Measurements from ENCODE around the gene CEP250. TPM values are rescaled to one million over a fixed set of nuclear protein-coding genes. Genes with fewer than 3 reads are reported as not detected.
"Not testable (repeated sequence)": the region's sequence is repeated elsewhere in the genome, so short reads cannot be mapped to it uniquely, and the experiment has no call there.

CEP250 gene
- polyA plus RNA-seq, 1 experiment, result 7.9 TPM

DNA sequence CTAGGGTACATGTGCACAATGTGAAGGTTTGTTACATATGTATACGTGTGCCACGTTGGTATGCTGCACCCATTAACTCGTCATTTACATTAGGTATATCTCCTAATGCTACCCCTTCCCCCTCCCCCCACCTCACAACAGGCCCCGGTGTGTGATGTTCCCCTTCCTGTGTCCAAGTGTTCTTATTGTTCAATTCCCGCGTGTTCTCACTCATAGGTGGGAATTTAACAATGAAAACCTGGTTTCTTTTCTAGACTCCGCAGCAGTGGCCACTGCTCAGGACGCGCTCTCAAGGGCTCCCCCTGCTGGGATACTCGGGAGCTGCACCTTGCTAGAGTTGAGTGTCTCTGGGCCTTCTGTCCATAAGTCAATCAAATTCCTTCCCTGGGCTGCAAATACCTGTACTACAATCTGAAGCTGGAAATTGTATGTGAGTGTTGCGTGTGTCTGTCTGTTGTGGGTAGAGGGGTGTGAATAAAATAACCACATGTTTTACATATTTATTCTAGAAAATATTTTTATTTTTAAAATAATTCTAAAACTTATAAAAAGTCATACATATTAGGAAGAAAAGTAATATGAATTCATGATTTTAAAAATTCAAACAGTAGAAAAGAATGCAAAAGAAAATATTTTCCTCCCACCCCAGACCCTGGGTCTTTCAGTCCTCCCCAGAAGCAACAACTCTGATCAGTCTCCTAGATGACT is 8.2 kb upstream of the CEP250 start:
- Histone ChIP-seq H3K4me3 (ENCODE audit: low read depth, low read length) (peak overlapping the region; percentile 29), H3K27me3 (ENCODE audit: control insufficient read depth, insufficient read depth, low read length) (no peaks in the 10 kb centered on the region), H3K36me3 (ENCODE audit: control insufficient read depth, insufficient read depth, low read length) (no peaks in the 10 kb centered on the region)
- DNase-seq (ENCODE audit: low read depth), result peak; percentile 20
- CTCF ChIA-PET, result interaction anchor here (0.5 to 17.1 kb wide), 13 partner anchors 8 to 549 kb away, joined by 3 to 392 read pairs (median 5); partner anchors contain the start of genes CEP250 and GDF5
- POLR2A ChIA-PET, result no interaction called here
- TF ChIP-seq, protein P1, sequence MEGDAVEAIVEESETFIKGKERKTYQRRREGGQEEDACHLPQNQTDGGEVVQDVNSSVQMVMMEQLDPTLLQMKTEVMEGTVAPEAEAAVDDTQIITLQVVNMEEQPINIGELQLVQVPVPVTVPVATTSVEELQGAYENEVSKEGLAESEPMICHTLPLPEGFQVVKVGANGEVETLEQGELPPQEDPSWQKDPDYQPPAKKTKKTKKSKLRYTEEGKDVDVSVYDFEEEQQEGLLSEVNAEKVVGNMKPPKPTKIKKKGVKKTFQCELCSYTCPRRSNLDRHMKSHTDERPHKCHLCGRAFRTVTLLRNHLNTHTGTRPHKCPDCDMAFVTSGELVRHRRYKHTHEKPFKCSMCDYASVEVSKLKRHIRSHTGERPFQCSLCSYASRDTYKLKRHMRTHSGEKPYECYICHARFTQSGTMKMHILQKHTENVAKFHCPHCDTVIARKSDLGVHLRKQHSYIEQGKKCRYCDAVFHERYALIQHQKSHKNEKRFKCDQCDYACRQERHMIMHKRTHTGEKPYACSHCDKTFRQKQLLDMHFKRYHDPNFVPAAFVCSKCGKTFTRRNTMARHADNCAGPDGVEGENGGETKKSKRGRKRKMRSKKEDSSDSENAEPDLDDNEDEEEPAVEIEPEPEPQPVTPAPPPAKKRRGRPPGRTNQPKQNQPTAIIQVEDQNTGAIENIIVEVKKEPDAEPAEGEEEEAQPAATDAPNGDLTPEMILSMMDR (IDR thresholded peaks at IDR 0.05; ENCODE audit: insufficient read depth, low read depth, low read length), result peak; percentile 98

DNA sequence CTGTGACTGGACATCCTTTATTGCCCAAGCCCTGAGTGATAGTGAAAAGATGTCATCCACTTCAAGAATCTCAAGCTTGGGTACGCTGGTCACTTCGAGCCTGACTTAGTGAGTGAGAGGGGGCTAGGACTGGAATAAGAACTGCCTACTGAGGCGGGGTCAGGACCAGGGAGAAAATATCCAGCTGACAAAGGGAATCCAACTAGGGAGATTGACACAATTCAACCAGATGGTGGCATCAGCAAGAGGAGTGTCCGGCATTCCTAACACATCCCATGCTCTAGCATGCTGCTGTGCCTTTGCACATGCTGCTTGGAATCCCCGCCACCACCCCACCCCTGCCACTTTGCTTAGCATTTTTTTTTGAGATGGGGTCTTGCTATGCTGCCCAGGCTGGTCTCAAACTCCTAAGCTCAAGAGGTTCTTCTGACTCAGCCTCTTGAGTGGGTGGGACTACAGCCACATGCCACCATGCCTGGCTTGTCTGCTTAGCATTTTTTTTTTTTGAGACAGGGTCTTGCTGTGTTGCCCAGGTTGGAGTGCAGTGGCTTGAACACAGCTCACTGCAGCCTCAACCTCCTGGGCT is 6.5 kb upstream of the CEP250 start:
- H3K27me3 ChIP-seq (ENCODE audit: control insufficient read depth, insufficient read depth, low read length), result no peaks in the 10 kb centered on the region
- TF ChIP-seq, protein P1 (IDR thresholded peaks at IDR 0.05; ENCODE audit: insufficient read depth, low read depth, low read length), result no peak
- POLR2A ChIA-PET, result no interaction called here
- no peaks in the 10 kb centered on the region for H3K36me3 ChIP-seq (ENCODE audit: control insufficient read depth, insufficient read depth, low read length)
- no peak overlapping the region for H3K4me3 ChIP-seq (ENCODE audit: low read depth, low read length)
- CTCF ChIA-PET, result interaction anchor here (0.6 to 17.1 kb wide), 3 partner anchors 34 to 145 kb away, joined by 3 to 392 read pairs (median 3); no protein-coding TSS in a partner anchor
- no peak for DNase-seq (ENCODE audit: low read depth)

DNA sequence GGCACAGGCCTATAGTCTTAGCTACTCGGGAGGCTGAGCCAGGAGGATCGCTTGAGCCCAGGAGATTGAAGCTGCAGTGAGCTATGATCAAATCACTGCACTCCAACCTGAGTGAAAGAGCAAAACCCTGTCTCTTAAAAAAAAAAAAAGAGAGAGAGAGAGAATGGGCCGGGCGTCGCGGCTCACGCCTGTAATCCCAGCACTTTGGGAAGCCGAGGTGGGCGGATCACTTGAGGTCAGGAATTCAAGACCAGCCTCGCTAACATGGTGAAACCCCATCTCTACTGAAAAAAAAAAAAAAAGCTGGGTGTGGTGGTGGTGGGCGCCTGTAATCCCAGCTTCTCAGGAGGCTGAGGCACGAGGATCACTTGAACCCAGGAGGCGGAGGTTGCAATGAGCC is 5.5 kb upstream of the CEP250 start:
- H3K27me3 ChIP-seq (ENCODE audit: control insufficient read depth, insufficient read depth, low read length); POLR2A ChIA-PET; H3K4me3 ChIP-seq (ENCODE audit: low read depth, low read length); H3K36me3 ChIP-seq (ENCODE audit: control insufficient read depth, insufficient read depth, low read length); DNase-seq (ENCODE audit: low read depth): not testable (repeated sequence)
- CTCF ChIA-PET, result interaction anchor here (0.7 to 17.1 kb wide), 3 partner anchors 15 to 146 kb away, joined by 3 to 392 read pairs (median 3); no protein-coding TSS in a partner anchor

DNA sequence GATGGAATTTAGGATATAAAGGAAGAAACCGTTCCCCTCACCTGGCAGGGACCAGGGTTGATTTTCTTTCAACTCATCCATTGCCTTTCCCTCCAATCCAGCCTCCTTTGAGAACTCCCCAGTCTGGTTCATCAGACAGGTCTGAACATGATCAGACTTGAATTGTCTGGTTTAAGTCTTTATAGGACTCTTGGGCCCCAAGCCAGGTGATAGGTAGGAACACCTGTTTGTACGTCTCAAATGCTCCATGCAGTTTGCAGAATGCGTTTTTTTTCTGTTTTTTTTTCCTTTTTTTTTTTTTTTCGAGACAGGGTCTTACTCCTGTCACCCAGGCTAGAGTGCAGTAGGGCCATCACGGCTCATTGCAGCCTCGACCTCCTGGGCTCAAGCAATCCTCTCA is 4.1 kb upstream of the CEP250 start:
- no peak for DNase-seq (ENCODE audit: low read depth)
- CTCF ChIA-PET, result interaction anchor here (2.3 kb wide), 1 partner anchor 9 kb away, joined by 7 read pairs; no protein-coding TSS in a partner anchor
- H3K4me3 ChIP-seq (ENCODE audit: low read depth, low read length), result no peak overlapping the region
- TF ChIP-seq, protein P1 (IDR thresholded peaks at IDR 0.05; ENCODE audit: insufficient read depth, low read depth, low read length), result no peak
- H3K27me3 ChIP-seq (ENCODE audit: control insufficient read depth, insufficient read depth, low read length), result no peaks in the 10 kb centered on the region
- H3K36me3 ChIP-seq (ENCODE audit: control insufficient read depth, insufficient read depth, low read length), result no peaks in the 10 kb centered on the region
- POLR2A ChIA-PET, result no interaction called here

DNA sequence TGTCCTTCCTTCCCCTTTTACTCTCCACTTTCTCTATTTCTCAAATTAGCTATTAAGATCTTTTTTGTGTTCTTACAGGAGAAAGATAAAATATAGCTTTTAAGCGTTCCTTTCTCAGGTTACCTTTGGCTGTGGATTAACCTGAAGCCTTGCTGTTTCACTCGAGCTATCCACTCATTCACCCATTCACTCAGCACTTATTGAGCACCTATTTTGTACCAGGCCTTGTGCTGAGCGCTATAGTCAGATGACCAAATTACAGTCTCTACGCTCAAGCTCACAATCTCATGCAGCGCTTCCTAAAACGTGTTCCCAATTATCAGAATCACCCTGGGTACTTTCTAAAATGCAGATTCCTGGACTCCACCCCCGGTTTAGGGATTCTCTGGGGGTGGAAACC is 1.8 kb upstream of the CEP250 start:
- no peaks in the 10 kb centered on the region for H3K36me3 ChIP-seq (ENCODE audit: control insufficient read depth, insufficient read depth, low read length)
- POLR2A ChIA-PET, result no interaction called here
- no peaks in the 10 kb centered on the region for H3K27me3 ChIP-seq (ENCODE audit: control insufficient read depth, insufficient read depth, low read length)
- DNase-seq (ENCODE audit: low read depth), result no peak
- CTCF ChIA-PET, result interaction anchor here (0.9 to 6.0 kb wide), 4 partner anchors 10 to 149 kb away, joined by 3 to 55 read pairs (median 5); partner anchors contain the start of gene GDF5
- TF ChIP-seq, protein P1 (IDR thresholded peaks at IDR 0.05; ENCODE audit: insufficient read depth, low read depth, low read length), result no peak
- H3K4me3 ChIP-seq (ENCODE audit: low read depth, low read length), result no peak overlapping the region; the same call in 1 of the 2 replicates

DNA sequence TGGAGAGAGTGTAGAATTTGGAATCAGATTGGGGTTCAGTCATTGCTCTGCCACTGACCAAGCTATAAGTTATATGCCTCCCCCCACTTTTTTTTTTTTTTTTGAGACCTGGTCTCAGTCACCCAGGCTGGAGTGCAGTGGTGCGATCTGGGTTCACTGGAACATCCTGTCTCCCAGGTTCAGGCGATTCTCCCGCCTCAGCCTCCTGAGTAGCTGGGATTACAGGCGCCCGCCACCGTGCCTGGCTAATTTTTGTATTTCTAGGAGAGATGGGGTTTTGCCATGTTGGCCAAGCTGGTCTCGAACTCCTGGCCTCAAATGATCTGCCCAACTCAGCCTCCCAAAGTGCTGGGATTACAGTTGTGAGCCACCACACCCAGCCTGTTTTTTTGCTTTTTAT is 1.3 kb downstream of the CEP250 start:
- ChIA-PET CTCF (interaction anchor here (1.3 to 6.0 kb wide), 3 partner anchors 18 to 152 kb away, joined by 3 to 55 read pairs (median 5); no protein-coding TSS in a partner anchor), POLR2A (interaction anchor here (0.7 kb wide), 1 partner anchor 172 kb away, joined by 6 read pairs; the partner anchor contains the start of gene EIF6)
- not testable (repeated sequence) for DNase-seq (ENCODE audit: low read depth); H3K4me3 ChIP-seq (ENCODE audit: low read depth, low read length); H3K36me3 ChIP-seq (ENCODE audit: control insufficient read depth, insufficient read depth, low read length); H3K27me3 ChIP-seq (ENCODE audit: control insufficient read depth, insufficient read depth, low read length)

DNA sequence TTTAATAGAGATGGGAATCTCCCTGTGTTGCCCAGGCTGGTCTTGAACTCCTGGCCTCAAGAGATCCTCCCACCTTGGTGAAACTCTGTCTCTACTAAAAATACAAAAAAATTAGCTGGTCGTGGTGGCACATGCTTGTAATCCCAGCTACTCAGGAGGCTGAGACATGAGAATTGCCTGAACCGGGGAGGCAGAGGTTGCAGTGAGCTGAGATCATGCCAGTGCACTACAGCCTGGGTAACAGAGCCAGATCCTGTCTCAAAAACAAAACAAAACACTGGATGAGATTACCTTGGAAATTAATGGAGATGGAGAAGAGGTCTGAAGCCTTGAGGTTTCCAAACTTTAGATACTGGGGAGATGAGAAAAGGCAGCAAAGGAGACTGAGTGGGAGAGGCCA is 2.1 kb downstream of the CEP250 start:
- DNase-seq (ENCODE audit: low read depth); H3K4me3 ChIP-seq (ENCODE audit: low read depth, low read length); H3K36me3 ChIP-seq (ENCODE audit: control insufficient read depth, insufficient read depth, low read length); H3K27me3 ChIP-seq (ENCODE audit: control insufficient read depth, insufficient read depth, low read length); POLR2A ChIA-PET: not testable (repeated sequence)
- CTCF ChIA-PET, result interaction anchor here (1.4 to 6.0 kb wide), 4 partner anchors 10 to 153 kb away, joined by 5 to 55 read pairs (median 7); no protein-coding TSS in a partner anchor
